GM21576 (cell line): ENCODE results near the gene IFNAR1.

ENCODE experiments used
- ATAC-seq: cut with Tn5 transposase; IDR thresholded peaks from one replicate; pipeline ENCODE4 v1.9.1; 2021; ENCODE audit warnings: mild to moderate bottlenecking, moderate library complexity; ENCODE audit not compliant: unreplicated experiment

Gene IFNAR1

DNA sequence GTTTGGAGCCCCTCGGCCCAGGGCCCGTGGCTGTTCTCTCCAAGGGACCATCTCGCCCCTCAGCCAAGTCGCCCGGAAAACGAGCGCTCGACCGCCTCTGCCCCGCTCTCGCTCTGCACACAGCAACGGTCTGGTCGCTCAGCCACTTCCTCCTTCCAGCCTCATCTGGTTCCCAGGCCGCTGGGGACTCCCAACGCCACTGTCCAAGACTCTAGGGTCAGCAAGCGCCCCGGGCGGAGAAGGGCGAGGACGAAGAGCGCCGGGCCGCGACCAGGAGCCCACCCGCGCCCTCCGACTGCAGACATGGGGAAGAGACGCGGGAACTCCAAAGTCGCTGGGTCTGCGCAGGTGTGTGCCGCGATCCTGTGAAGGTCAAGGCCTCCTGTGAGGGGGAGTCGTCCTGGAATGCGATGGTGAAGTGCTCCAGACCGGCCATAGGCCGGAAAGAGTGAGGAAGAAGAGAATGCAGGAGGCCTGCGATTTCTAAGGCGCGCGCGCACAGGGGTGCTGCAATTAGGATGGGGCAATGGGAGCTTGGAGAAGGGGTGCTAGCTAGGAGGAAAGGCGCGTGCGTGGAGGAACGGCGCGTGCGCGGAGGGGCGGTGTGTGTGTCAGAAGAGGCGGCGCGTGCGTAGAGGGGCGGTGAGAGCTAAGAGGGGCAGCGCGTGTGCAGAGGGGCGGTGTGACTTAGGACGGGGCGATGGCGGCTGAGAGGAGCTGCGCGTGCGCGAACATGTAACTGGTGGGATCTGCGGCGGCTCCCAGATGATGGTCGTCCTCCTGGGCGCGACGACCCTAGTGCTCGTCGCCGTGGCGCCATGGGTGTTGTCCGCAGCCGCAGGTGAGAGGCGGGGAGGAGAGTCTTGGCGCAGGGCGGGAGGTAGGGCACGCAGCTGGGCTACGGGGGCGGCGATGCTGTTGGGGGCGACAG lies at the start of gene IFNAR1:
IFNAR1 (plus strand) TSS at position 680 of the 931 bp plus-strand sequence; CDS start at position 766, 86 bp downstream.
- peak; percentile 64 for ATAC-seq

DNA sequence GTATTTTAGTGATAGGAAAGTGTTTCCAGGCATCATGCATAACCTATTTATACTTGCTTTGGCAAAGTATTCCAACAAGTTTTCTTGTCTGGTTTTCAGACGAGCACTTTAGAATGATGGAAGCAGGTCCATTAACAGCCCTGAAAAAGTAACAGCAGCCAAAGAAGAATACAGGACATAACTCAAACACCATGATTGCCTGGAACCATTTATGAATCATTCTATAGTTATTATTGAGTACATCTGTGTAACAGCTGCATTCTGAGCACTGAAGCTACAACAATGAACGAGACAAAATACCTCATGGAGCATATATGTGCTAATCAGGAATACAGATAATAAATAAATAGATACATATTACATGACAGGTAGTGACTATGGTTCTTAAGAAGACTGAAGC lies 46.0 kb upstream of the IFNAR1 start:
- no peak for ATAC-seq

DNA sequence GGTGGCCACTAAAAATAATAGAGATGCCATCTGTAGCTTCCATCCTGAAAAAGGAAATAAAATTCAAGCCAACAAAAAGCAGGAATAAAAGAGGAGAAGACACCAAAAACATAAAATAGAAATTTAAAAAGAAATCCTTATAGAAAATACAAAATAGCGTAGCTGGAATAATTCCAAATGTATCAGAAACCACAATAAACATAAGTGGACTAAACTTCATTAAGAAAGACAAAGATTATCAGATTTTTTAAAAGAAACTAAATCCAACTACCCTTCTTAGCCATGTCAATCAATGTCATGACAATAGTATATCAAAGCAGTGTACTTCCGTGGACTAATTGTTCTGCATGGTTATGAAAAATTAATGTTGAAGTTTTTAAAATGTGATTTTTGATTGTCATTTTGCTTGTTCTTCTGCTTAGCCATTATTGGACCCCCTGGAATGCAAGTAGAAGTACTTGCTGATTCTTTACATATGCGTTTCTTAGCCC lies 45.4 kb upstream of the IFNAR1 start:
- no peak for ATAC-seq

DNA sequence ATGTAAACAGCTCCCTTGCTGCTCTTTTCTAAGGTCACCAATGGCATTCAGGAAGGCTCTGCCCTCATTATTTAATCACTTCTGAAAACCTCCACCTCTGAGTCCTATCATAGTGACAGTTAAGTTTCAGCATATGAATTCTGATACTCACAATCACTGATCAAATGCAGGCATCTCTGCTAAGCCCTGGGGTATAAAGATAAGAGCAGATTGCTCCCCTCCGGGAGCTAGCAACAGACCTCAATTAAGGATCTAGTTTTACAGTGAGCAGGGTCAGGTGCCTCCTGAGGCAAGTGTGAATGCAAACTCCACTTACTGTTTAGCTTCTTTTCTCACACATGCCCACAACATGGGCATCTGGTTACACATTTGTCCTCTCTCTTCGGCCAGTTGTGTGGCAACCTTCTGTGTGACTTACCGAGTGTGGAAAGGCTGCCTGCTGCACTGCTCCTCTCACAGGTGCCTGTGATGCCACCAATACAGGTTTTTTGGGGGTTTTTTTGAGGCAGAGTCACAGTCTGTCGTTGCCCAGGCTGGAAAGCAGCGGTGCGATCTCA lies 43.6 kb upstream of the IFNAR1 start:
- no peak for ATAC-seq

DNA sequence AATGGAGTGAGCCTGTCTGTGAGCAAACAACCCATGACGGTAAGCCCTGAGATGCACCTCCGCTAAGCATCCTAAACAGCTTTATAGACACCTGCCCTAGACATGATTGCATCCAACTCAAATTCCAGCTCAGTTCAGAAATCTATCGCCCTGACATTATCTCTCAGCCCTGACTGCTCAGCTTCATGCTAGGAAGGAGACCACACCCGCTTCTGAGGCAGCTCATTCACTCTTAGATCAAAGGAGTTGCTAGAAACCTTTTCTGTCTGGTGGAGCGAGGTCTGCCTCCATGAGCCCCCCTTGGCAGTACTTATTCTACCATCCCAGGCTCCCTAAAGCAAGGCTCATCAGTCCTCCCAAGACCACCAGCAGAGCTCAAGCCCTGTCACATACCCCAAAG lies 41.6 kb upstream of the IFNAR1 start:
- ATAC-seq = no peak

DNA sequence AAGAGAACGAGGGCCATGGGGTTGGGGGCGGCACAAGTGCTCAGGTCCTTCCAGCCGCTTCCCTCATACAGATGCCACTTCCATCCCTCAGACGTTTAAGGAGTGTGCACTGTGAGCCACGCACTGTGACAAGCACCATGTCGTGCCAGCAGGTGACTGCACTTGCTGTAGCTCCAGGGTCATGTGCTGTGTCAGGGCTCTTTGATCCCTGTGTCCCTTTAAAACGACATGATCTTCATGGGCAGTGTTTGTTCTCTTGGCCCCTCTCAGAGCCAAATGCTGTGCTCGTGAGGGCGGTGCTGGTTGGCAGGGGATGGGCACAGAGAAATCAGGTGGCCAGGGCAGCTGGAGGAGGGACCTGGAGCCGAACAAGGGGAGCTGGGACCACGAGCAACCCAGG lies 38.7 kb upstream of the IFNAR1 start:
- ATAC-seq = no peak

DNA sequence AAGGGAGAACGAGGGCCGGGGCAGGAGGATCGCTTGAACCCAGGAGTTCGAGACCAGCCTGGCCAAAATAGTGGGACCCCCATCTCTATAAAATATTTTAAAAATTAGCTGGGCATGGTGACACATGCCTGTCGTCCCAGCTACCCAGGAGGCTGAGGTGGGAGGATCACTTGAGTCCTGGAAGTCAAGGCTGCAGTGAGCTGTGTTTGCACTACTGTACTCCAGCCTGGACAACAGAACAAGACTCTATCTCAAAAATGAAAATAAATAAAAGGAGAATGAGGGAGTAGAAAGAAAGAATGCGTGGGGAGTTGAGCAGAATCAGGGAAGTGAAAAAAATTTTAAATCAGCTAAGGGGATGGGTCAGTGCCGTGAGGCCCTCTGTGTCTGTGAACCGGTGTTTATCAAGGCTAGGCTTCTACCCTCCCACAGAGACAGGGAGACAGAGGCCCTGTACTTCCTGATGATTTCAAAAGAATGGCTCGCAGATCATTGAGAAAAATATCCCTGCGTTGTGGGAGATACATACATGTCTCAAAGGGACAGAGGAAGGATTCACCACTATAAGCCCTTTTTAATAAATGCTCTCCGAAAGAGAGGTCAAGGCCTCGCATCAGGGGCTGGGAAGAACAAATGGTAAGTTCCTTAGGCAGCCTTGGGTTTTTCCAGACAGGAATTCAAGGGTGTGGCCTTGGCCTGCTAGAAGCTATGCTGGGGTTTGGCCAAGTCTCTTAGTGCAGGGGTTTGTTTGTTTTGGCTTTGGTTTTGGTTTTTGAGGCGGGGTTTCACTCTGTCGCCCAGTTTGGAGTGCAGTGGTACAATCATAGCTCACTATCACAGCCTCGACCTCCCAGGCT lies 37.9 kb upstream of the IFNAR1 start:
- ATAC-seq = no peak

DNA sequence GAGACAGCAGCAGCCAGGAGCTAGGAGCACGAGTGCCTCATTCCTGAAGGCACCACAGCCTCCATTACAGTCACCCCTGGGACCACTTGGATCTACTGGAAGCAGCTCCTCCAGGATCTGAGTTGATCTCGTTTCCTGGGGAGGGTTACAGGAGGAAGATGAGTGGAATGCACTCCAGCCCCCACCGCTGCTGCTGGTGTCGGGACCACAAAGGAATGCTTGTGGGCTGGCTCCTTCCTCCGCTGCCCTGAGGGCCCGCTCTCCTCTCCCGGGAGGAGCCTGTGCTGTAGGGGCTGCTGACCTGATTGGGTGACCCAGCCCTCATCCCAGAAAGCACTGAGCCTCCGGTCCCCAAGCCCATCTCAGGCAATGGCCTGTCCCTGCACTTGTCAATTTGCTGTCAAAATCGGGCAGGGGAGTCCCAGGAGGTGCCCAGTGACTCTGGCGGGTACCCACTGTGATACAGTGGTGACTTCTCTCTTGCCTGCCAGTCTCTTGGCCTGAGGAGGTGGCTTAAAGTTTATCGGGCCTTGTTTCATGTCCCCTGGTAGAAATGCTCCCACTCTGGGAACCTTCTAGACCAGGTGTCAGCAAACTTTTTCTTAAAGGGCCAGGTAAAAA lies 35.5 kb upstream of the IFNAR1 start:
- no peak for ATAC-seq

DNA sequence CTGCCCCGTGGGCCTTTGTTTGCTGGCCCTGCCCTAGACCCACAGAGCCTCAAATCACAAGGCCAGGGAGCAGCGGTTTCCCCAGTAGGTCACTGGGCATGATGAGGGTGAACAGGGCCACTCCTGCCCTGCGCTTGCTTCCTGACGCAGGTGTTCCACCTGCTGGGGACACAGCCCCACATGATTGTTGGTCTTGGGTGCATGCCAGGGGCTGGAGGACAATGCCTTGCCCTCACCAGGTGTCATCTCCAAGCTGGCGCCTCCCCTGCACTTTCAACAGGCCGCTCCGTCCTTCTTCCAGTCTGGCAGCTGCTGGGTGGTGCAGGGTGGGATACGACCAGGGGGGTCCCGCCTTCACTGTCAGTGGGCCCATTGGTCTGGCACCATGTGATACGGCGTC lies 34.3 kb upstream of the IFNAR1 start:
- no peak for ATAC-seq

DNA sequence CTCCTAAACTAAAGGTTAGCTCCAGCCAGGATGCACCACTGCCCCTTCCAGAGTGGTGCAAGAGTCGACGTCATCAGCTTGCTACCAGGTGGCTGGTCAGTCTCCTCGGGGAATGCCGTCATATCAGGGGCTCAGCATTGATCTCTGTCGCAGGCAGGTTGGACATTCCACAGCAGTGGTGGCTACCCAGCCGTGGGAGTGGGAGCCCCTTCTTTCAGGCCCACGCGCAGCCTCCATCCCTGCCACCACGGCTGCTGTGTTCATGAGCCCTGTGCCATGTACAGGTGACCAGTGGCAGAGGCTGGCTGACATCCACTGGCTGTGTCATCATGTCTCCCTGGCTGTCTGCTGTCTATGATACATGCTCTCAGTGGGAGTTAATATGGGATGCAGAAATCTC lies 33.1 kb upstream of the IFNAR1 start:
- ATAC-seq = no peak

DNA sequence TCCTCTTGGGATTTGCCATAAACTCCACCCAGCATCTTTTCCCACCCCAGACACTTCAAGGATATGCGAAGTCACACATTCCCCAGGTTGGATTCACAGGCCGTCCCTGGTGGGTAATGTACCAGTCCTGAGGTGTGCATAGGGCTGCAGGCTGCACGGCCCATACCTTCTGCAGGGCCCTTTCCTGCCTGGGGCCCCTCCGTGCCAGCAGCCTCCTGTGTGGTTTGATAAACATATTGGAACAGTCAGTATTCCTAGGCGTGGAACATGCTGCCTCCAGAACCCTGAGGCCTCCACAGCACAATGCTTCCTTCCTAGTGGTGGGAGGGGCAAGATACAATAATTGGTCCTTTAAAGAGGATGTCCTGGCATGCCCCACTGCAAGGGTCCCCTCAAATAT lies 32.0 kb upstream of the IFNAR1 start:
- no peak for ATAC-seq

DNA sequence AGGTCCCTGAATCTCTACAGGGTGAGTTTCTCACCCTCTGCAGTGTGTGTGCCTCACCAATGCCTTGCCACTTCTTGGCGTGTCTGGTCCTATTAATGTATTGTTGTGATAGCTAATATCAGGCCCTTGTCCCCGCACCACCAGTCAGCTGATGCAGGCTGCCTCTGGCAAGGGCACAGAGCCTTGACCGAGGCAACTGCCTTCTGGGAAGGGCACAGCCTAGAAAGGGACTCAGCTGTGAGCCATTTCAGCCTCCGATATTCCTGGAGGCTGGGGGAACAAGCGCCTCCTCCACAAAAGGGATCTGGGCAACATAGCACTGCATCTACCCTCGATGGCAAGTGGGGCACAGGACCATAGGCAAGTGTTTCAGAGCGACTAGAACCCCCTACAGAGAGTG lies 31.6 kb upstream of the IFNAR1 start:
- no peak for ATAC-seq

DNA sequence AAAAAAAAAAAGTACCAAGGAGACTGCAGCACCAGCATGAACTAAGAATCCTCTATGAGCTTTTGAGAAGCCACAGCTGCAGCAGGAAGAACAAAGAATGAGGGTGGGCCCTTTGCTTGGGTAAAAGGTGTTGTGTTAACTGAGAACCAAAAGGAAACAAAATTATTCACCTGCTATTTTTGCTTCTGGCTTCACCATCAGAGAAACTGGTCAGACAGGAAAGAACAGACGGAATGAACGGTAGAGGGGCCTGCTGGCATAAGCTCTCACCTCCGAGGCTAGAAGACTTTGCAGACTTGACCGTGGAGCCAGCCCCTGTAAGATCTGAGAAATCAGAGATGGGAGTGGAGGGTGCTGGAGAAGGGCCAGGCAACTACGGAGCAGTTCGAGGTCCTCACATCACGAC lies 31.0 kb upstream of the IFNAR1 start:
- ATAC-seq = no peak

DNA sequence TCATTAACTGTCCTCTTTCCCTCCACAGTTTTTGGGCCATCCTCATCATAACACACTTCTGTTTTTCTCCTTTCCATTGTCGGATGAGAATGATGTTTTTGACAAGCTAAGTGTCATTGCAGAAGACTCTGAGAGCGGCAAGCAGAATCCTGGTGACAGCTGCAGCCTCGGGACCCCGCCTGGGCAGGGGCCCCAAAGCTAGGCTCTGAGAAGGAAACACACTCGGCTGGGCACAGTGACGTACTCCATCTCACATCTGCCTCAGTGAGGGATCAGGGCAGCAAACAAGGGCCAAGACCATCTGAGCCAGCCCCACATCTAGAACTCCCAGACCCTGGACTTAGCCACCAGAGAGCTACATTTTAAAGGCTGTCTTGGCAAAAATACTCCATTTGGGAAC lies 28.6 kb upstream of the IFNAR1 start:
- no peak for ATAC-seq

DNA sequence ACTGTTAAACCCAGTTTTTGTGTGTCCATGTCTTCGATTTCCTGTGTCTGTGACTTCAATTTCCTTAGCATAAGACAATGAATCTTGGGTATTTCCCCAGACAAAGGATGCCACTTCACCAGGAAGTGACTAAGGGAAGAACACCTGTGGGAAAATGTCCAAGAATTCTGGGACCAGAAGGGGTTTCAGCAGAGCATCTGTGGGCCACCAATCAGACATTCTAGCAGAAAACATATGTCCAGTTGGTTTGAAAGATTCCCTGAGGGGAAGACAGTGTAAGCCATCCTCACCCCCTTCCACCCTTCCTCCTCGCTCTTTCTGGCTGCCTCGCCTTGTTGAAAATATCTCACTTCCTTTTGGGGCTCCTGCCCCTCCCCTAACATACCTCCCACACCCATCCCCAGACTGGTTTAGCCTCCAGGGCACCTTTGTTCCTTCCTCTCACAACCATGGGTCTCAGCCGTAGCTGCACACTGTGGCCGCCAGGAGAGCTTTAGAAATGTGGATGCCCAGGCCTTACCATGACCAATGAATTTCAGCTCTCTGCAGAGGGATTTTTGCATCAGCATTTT lies 25.5 kb upstream of the IFNAR1 start:
- ATAC-seq = peak; percentile 72

DNA sequence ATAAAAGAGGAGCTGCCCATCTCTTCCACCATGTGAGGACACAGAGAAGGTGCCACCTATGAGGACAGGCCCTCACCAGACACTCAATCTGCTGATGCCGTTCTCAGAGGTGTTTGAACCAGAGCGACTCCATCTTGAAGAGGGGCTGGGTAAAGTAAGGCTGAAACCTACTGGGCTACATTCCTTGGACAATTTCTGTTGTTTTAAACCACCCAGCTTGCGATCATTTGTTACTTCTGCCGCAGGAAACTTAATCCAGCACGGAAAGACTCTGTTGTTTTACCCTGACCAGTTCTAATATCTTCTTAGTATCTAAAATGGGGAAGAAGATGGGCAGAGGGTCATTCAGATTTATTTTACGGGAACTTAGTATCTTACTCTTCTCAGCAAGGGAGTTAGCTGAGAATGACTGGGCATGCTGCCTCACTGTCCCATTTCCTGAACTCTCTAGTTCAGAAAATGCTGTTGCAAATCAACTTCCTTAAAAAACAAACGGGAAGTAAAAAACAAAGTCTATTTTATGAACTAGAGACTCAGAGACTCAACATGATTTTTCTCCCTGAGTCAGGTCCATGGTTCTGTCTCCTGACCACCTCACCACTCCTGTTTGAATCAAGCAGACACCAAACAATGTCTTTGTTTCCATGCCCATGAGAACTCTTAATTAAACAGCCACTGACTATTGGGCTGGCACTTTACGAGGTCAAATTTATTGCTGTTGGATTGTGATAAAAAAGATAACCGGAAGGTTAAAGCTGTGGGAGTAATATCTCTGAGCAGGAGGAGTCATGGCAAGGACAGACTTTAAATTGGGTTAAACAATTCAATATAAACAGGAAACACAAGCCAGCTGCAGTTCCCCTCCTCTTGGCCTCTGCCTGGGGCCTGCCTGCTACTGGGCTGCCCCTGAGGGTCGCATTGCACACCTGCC lies 23.8 kb upstream of the IFNAR1 start:
- no peak for ATAC-seq

DNA sequence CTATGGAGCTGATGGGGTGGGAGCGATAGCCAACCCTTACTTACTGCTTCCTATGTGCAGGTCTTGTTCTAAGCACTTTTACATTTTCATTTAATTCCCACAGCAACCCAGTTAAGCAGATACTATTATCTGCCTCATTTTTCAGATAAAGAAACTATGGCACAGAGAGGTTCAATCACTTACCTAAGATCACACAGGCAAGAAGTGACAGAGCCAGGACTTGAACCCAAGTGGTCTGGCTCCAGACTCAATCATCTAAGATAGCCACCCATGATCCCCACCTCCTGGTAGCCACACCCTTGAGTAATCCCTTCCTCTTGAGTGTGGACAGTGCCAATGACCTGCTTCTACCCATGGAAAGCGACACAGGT lies 23.2 kb upstream of the IFNAR1 start:
- ATAC-seq = no peak

DNA sequence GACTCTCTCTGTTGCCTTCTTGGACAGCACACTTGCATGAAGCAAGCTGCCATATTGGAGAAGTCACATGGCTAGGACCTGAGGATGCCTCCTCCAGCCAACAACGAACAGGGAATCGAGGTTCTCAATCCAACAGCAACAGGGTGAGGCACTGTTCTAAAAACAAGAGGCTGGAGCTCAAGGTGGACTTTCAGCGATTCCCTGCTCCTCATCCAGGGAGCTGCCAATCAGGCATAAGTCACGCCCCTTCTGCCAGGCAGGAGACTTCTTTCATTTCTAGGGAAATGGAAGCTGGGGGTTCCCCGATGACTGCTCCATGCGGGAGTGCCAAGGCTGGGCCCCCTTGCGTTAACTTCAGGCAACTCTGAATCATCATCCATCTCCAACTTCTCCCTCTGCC lies 22.7 kb upstream of the IFNAR1 start:
- ATAC-seq = no peak

DNA sequence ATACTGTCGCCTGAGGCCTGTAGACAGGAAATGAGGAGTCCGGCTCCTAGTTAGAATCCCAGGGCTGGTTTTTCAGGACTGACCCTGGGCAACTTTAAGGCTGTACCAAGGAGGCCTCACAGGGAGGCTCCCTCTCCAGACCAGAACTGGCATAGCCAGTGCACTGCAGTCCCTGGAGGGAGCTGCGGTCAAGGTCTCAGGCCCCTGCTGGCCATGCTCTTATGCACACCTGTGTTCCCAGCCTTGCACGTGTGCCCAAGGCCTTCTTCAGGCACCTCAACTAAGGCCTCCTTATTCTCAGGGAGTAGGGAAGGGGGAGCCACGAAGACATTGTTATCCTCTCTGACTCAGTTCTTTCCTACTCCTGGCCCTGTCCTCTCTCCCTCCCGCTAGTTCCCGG lies 22.0 kb upstream of the IFNAR1 start:
- no peak for ATAC-seq

DNA sequence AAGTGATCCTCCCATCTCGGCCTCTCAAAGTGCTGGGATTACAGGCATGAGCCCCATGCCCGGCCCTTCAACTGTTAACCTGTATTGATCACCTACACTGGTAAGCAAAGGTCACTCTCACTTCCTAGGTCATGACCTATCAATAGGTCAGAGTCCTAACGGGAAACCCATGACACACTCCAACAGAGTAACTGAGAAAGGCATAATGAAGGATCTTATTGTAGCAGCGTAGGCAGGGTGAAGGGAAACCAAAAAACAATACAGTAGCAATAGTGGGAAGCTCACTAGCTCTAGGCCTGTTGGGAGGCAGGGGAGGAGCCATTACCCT lies 19.5 kb upstream of the IFNAR1 start:
- no peak for ATAC-seq
